Cerebellar nuclear complex (tissue), 1 donor: ENCODE data around the gene CCDC171.
"Not testable (repeated sequence)": the region's sequence is repeated elsewhere in the genome, so short reads cannot be mapped to it uniquely, and the experiment has no call there.

Experiments
- DNase-seq, 2 experiments: peaks; one replicate each; lab custom pipeline; 2025; lab: John Stamatoyannopoulos, UW

CCDC171 gene

GRCh38 chr9:15697446-15697851 is 144.6 kb downstream of the CCDC171 start:
- DNase-seq: no peak

- DNase-seq: not testable (repeated sequence)
Observed at GRCh38 chr9:15699876-15700559, 147.2 kb downstream of the CCDC171 start.

- no peak for DNase-seq
Observed at GRCh38 chr9:15707000-15707399, 154.2 kb downstream of the CCDC171 start.

GRCh38 chr9:15711531-15711930 is 158.7 kb downstream of the CCDC171 start:
- DNase-seq: no peak

- no peak for DNase-seq
Observed at GRCh38 chr9:15711931-15712330, 159.1 kb downstream of the CCDC171 start.

- DNase-seq: no peak
Observed at GRCh38 chr9:15714746-15715145, 161.9 kb downstream of the CCDC171 start.

- no peak for DNase-seq
Observed at GRCh38 chr9:15717290-15717967, 164.6 kb downstream of the CCDC171 start.

GRCh38 chr9:15718423-15718822 is 165.6 kb downstream of the CCDC171 start:
- no peak for DNase-seq

- DNase-seq: no peak
Observed at GRCh38 chr9:15720861-15721260, 168.0 kb downstream of the CCDC171 start.

GRCh38 chr9:15722888-15723287 is 170.0 kb downstream of the CCDC171 start:
- DNase-seq: no peak

GRCh38 chr9:15724016-15724415 is 171.2 kb downstream of the CCDC171 start:
- DNase-seq: no peak

- no peak for DNase-seq
Observed at GRCh38 chr9:15724612-15725011, 171.8 kb downstream of the CCDC171 start.

- no peak for DNase-seq
Observed at GRCh38 chr9:15725953-15726352, 173.1 kb downstream of the CCDC171 start.

- no peak for DNase-seq
Observed at GRCh38 chr9:15729507-15729906, 176.7 kb downstream of the CCDC171 start.

GRCh38 chr9:15735083-15735857 is 182.4 kb downstream of the CCDC171 start:
- no peak for DNase-seq

- no peak for DNase-seq
Observed at GRCh38 chr9:15736569-15736968, 183.7 kb downstream of the CCDC171 start.

GRCh38 chr9:15738011-15738410 is 185.2 kb downstream of the CCDC171 start:
- no peak for DNase-seq

- DNase-seq: no peak
Observed at GRCh38 chr9:15741015-15741414, 188.2 kb downstream of the CCDC171 start.

GRCh38 chr9:15743512-15743911 is 190.7 kb downstream of the CCDC171 start:
- no peak for DNase-seq

- DNase-seq: no peak
Observed at GRCh38 chr9:15744196-15744595, 191.4 kb downstream of the CCDC171 start.

GRCh38 chr9:15746905-15747304 is 194.1 kb downstream of the CCDC171 start:
- no peak for DNase-seq

GRCh38 chr9:15755660-15756059 is 202.8 kb downstream of the CCDC171 start:
- DNase-seq: no peak

GRCh38 chr9:15761551-15761950 is 208.7 kb downstream of the CCDC171 start:
- DNase-seq: no peak
